Parathyroid adenoma (tissue), 2 donors: Measurements from ENCODE around the gene ANKH.
A peak's percentile ranks its signal among the peaks of the same experiment; 100 is the strongest.

ENCODE experiments used
- H2AFZ ChIP-seq: fragments of 300-600 bp; sonication (generic); one replicate; pipeline ENCODE4 v1.7.0; 2017; ENCODE audit warnings: antibody characterized with exemption, mild to moderate bottlenecking
- H3K27ac ChIP-seq: fragments of 300-600 bp; sonication (generic); one replicate; pipeline ENCODE4 v1.7.0; 2017
- H3K27me3 ChIP-seq: fragments of 300-600 bp; sonication (generic); one replicate; pipeline ENCODE4 v1.7.0; 2017; ENCODE audit warnings: low read length; ENCODE audit not compliant: control insufficient read depth, insufficient read depth
- H3K36me3 ChIP-seq: fragments of 300-600 bp; sonication (generic); one replicate; pipeline ENCODE4 v1.7.0; 2017; ENCODE audit warnings: low read length; ENCODE audit not compliant: control insufficient read depth, insufficient read depth
- H3K4me1 ChIP-seq: fragments of 300-600 bp; sonication (generic); one replicate; pipeline ENCODE4 v1.7.0; 2017; ENCODE audit warnings: control low read depth
- H3K4me2 ChIP-seq: fragments of 300-600 bp; sonication (generic); one replicate; pipeline ENCODE4 v1.7.0; 2017; ENCODE audit warnings: low read length
- H3K4me3 ChIP-seq: fragments of 300-600 bp; sonication (generic); one replicate; pipeline ENCODE4 v1.7.0; 2017; ENCODE audit warnings: low read depth, low read length
- H3K79me2 ChIP-seq: fragments of 300-600 bp; sonication (generic); one replicate; pipeline ENCODE4 v1.7.0; 2017; ENCODE audit warnings: control low read depth
- H3K9ac ChIP-seq: fragments of 300-600 bp; sonication (generic); one replicate; pipeline ENCODE4 v1.7.0; 2017; ENCODE audit warnings: mild to moderate bottlenecking
- H3K9me3 ChIP-seq: fragments of 300-600 bp; sonication (generic); one replicate; pipeline ENCODE4 v1.7.0; 2017; ENCODE audit warnings: low read length; ENCODE audit not compliant: control insufficient read depth
- TF ChIP-seq, protein P1 (sequence below): fragments of 300-600 bp; sonication (generic); IDR thresholded peaks from one replicate; pipeline ENCODE4 v1.7.0; 2017; ENCODE audit warnings: antibody characterized with exemption, mild to moderate bottlenecking
- donor health status: primary hyperparathyroidism.

ANKH gene

GRCh38 chr5:14900693-14901461, 29.3 kb upstream of the ANKH start:
- Histone ChIP-seq H2AFZ (peak overlapping the region; percentile 13), H3K36me3 (no peaks in the 10 kb centered on the region), H3K27me3 (no peaks in the 10 kb centered on the region), H3K4me3 (no peak overlapping the region), H3K79me2 (no peaks in the 10 kb centered on the region), H3K4me2 (no peak overlapping the region), H3K9ac (no peak overlapping the region), H3K9me3 (no peaks in the 10 kb centered on the region), H3K4me1 (peaks cover 6% of the 10 kb centered on the region), H3K27ac (peak overlapping the region; percentile 7)
- TF ChIP-seq, protein P1, sequence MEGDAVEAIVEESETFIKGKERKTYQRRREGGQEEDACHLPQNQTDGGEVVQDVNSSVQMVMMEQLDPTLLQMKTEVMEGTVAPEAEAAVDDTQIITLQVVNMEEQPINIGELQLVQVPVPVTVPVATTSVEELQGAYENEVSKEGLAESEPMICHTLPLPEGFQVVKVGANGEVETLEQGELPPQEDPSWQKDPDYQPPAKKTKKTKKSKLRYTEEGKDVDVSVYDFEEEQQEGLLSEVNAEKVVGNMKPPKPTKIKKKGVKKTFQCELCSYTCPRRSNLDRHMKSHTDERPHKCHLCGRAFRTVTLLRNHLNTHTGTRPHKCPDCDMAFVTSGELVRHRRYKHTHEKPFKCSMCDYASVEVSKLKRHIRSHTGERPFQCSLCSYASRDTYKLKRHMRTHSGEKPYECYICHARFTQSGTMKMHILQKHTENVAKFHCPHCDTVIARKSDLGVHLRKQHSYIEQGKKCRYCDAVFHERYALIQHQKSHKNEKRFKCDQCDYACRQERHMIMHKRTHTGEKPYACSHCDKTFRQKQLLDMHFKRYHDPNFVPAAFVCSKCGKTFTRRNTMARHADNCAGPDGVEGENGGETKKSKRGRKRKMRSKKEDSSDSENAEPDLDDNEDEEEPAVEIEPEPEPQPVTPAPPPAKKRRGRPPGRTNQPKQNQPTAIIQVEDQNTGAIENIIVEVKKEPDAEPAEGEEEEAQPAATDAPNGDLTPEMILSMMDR = no peak

GRCh38 chr5:14896131-14896530, 24.6 kb upstream of the ANKH start:
- Histone ChIP-seq H3K9me3 (no peaks in the 10 kb centered on the region), H3K9ac (no peak overlapping the region), H3K36me3 (no peaks in the 10 kb centered on the region), H3K27ac (no peak overlapping the region), H3K4me2 (no peak overlapping the region), H3K27me3 (no peaks in the 10 kb centered on the region), H3K79me2 (no peaks in the 10 kb centered on the region), H3K4me1 (no peaks in the 10 kb centered on the region), H2AFZ (no peak overlapping the region), H3K4me3 (no peak overlapping the region)
- TF ChIP-seq, protein P1 = no peak

GRCh38 chr5:14895301-14895700, 23.7 kb upstream of the ANKH start:
- Histone ChIP-seq H3K27me3 (no peaks in the 10 kb centered on the region), H3K36me3 (no peaks in the 10 kb centered on the region), H3K4me2 (no peak overlapping the region), H3K79me2 (no peaks in the 10 kb centered on the region), H3K4me3 (no peak overlapping the region), H3K9me3 (no peaks in the 10 kb centered on the region), H3K27ac (no peak overlapping the region), H3K9ac (no peak overlapping the region), H2AFZ (no peak overlapping the region), H3K4me1 (no peaks in the 10 kb centered on the region)
- TF ChIP-seq, protein P1 = no peak

- H3K27ac ChIP-seq = no peak overlapping the region
Observed at GRCh38 chr5:14894748-14895147, 23.2 kb upstream of the ANKH start.

More at GRCh38 chr5:14894748-14895147, 23.2 kb upstream of the ANKH start:
- no peaks in the 10 kb centered on the region for H3K79me2 ChIP-seq
- no peaks in the 10 kb centered on the region for H3K4me1 ChIP-seq
- no peak overlapping the region for H2AFZ ChIP-seq
- no peaks in the 10 kb centered on the region for H3K9me3 ChIP-seq
- H3K9ac ChIP-seq = no peak overlapping the region
- H3K4me2 ChIP-seq = no peak overlapping the region
- H3K27me3 ChIP-seq = no peaks in the 10 kb centered on the region
- TF ChIP-seq, protein P1 = no peak
- H3K4me3 ChIP-seq = no peak overlapping the region
- no peaks in the 10 kb centered on the region for H3K36me3 ChIP-seq
